Fibroblast of pulmonary artery (primary cell): ENCODE data around the gene CD300E.

Experiments
- DNase-seq: peaks from one replicate; pipeline ENCODE4 v3.0.0-alpha.2; 2010; ENCODE audit warnings: low read depth
- H3K4me3 ChIP-seq: replicated peaks from 2 replicates; pipeline ENCODE4 v1.5.1; 2011; ENCODE audit warnings: low read depth, mild to moderate bottlenecking, control low read depth, low read length, moderate library complexity
- CTCF ChIP-seq: IDR thresholded peaks from 2 replicates; pipeline ENCODE4 v1.5.1; 2011; ENCODE audit warnings: mild to moderate bottlenecking, control low read depth, low read length, inconsistent platforms; ENCODE audit errors: missing control alignments

CD300E gene

GRCh38 chr17:74652020-74652419 lies 28.5 kb upstream of the CD300E start:
- DNase-seq: no peak
- TF ChIP-seq CTCF: no peak
- H3K4me3 ChIP-seq: no peak overlapping the region

- TF ChIP-seq CTCF: no peak
- DNase-seq: no peak
- no peak overlapping the region for H3K4me3 ChIP-seq
Measured at GRCh38 chr17:74649909-74650308, 26.4 kb upstream of the CD300E start.

GRCh38 chr17:74647871-74648672 lies 24.5 kb upstream of the CD300E start:
- H3K4me3 ChIP-seq: no peak overlapping the region
- TF ChIP-seq CTCF: no peak
- no peak for DNase-seq

- DNase-seq: peak; percentile 10
- peak; percentile 28 for TF ChIP-seq CTCF
- no peak overlapping the region for H3K4me3 ChIP-seq
Measured at GRCh38 chr17:74646231-74646630, 22.7 kb upstream of the CD300E start.

GRCh38 chr17:74645010-74645409 lies 21.5 kb upstream of the CD300E start:
- no peak for DNase-seq
- H3K4me3 ChIP-seq: no peak overlapping the region
- no peak for TF ChIP-seq CTCF

GRCh38 chr17:74644419-74644818 lies 20.9 kb upstream of the CD300E start:
- TF ChIP-seq CTCF: no peak
- DNase-seq: no peak
- no peak overlapping the region for H3K4me3 ChIP-seq

- H3K4me3 ChIP-seq: no peak overlapping the region
- DNase-seq: no peak
- no peak for TF ChIP-seq CTCF
Measured at GRCh38 chr17:74643826-74644225, 20.3 kb upstream of the CD300E start.
